Measurements from ENCODE around the gene BMP8B.

DNA sequence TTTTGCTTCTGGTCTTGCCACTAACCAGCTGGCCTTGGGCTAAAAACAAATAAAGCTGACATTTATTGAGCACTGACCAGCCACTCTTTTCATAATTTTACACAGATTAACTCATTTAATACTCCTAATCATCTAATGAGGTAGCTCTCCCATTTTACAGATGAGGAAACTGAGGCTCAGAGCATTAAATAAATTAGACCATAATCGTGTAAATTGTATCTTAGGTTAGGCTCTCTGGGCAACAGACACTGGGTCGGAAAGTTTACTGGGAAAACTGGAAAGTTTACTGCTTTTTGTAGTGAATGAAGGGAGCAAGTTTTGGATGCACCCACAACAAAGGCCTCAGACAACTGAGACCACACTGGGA, 7.3 kb downstream of the BMP8B start:
- TF ChIP-seq, protein P1, sequence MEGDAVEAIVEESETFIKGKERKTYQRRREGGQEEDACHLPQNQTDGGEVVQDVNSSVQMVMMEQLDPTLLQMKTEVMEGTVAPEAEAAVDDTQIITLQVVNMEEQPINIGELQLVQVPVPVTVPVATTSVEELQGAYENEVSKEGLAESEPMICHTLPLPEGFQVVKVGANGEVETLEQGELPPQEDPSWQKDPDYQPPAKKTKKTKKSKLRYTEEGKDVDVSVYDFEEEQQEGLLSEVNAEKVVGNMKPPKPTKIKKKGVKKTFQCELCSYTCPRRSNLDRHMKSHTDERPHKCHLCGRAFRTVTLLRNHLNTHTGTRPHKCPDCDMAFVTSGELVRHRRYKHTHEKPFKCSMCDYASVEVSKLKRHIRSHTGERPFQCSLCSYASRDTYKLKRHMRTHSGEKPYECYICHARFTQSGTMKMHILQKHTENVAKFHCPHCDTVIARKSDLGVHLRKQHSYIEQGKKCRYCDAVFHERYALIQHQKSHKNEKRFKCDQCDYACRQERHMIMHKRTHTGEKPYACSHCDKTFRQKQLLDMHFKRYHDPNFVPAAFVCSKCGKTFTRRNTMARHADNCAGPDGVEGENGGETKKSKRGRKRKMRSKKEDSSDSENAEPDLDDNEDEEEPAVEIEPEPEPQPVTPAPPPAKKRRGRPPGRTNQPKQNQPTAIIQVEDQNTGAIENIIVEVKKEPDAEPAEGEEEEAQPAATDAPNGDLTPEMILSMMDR (IDR thresholded peaks at IDR 0.05), result no peak
- TF ChIP-seq POLR2A (IDR thresholded peaks at IDR 0.05), result no peak

Measured in heart left ventricle (tissue), 13 donors.